HCT116 (cell line): ENCODE data around the gene MLANA. TPM values are rescaled to one million over a fixed set of nuclear protein-coding genes. Genes with fewer than 3 reads are reported as not detected.

Source experiments
- ATAC-seq: fragments of 200-7000 bp; cut with Tn5 transposase; 2 replicates; pipeline ENCODE4 v1.9.1; 2020; ENCODE audit warnings: mild to moderate bottlenecking, moderate library complexity
- BruUV-seq: library from RNA; stranded (reverse); fragments of 400-500 nt; replicated peaks from 2 replicates; lab custom pipeline; 2021; lab: Mats Ljungman, UMichigan
- CTCF ChIA-PET: fragments of 300-600 bp; sonication (Branson Sonifier 250); formaldehyde crosslinking; loops from one replicate; lab custom pipeline; 2021; ENCODE audit warnings: antibody characterized with exemption; lab: Charles Lee
- POLR2A ChIA-PET: fragments of 300-600, 350-600 bp; sonication (Branson Sonifier 250); formaldehyde crosslinking; loops from one replicate; lab custom pipeline; 2021; ENCODE audit warnings: antibody characterized with exemption; lab: Charles Lee
- RAD21 ChIA-PET, 2 experiments: fragments of 300-600 bp; sonication (Branson Sonifier 250); formaldehyde crosslinking; loops; one replicate each; lab custom pipeline; 2023; ENCODE audit warnings: low total read pairs in 2 of 2; ENCODE audit not compliant: uncharacterized antibody in 2 of 2, unreplicated experiment in 2 of 2, low non-redundant PET in 1 of 2; lab: Charles Lee
- DNase-seq: peaks from one replicate; pipeline ENCODE4 v3.0.0-alpha.2; 2010; ENCODE audit warnings: low read depth, low spot score
- H2AFZ ChIP-seq: fragments of 200-600 bp; shearing (Covaris generic), sonication (generic); 2 replicates; pipeline ENCODE4 v1.6.1; 2017; ENCODE audit warnings: low read depth, mixed run types, mixed read lengths, antibody characterized with exemption, low read length; ENCODE audit not compliant: poor library complexity, severe bottlenecking
- H3K27ac ChIP-seq: 2 replicates; pipeline ENCODE4 v1.5.1; 2012; ENCODE audit warnings: low read depth, low read length
- H3K27me3 ChIP-seq: fragments of 200-600 bp; sonication (generic); 2 replicates; pipeline ENCODE4 v1.6.1; 2016; ENCODE audit warnings: mixed run types, low read length, mixed read lengths; ENCODE audit not compliant: insufficient read depth
- H3K36me3 ChIP-seq, 2 experiments: fragments of 200-500 bp in 1 of 2; fragments of 200-600 bp in 1 of 2; sonication (Bioruptor generic) in 1 of 2; sonication (generic) in 1 of 2; 2 replicates each; pipeline versions ENCODE4 v1.5.1 to v1.6.1; 2014 to 2016; ENCODE audit warnings: low read length in 2 of 2, inconsistent platforms in 1 of 2, mixed read lengths in 1 of 2, mixed run types in 1 of 2; ENCODE audit not compliant: insufficient read depth in 2 of 2, control insufficient read depth in 1 of 2
- H3K4me1 ChIP-seq, 2 experiments: fragments of 200-600 bp in 1 of 2; sonication (generic) in 1 of 2; 2 replicates each; pipeline versions ENCODE4 v1.5.1 to v1.6.1; 2012 to 2017; ENCODE audit warnings: low read length in 2 of 2, inconsistent platforms in 1 of 2, mild to moderate bottlenecking in 1 of 2, mixed read lengths in 1 of 2, mixed run types in 1 of 2, moderate library complexity in 1 of 2; ENCODE audit not compliant: insufficient read depth in 2 of 2, control insufficient read depth in 1 of 2
- H3K4me2 ChIP-seq: fragments of 200-600 bp; sonication (generic); 2 replicates; pipeline ENCODE4 v1.6.1; 2017; ENCODE audit warnings: mixed run types, low read length, mixed read lengths
- H3K4me3 ChIP-seq, 2 experiments: fragments of 200-600 bp in 1 of 2; sonication (generic) in 1 of 2; replicated peaks in 1 of 2; 2 replicates each; pipeline ENCODE4 v1.5.1; 2011 to 2016; ENCODE audit warnings: low read length in 2 of 2, control low read depth in 1 of 2, low read depth in 1 of 2, mild to moderate bottlenecking in 1 of 2, mixed read lengths in 1 of 2, mixed run types in 1 of 2
- H3K79me2 ChIP-seq: fragments of 200-600 bp; sonication (generic); 2 replicates; pipeline ENCODE4 v1.6.1; 2017; ENCODE audit warnings: mild to moderate bottlenecking, mixed run types, low read length, moderate library complexity, mixed read lengths; ENCODE audit not compliant: insufficient read depth
- H3K9ac ChIP-seq: fragments of 200-600 bp; sonication (generic); 2 replicates; pipeline ENCODE4 v1.6.1; 2016; ENCODE audit warnings: low read length, mixed read lengths
- H3K9me2 ChIP-seq: fragments of 200-600 bp; sonication (generic), shearing (Covaris generic); 2 replicates; pipeline ENCODE4 v1.6.1; 2017; ENCODE audit warnings: mixed run types, mild to moderate bottlenecking, moderate library complexity; ENCODE audit not compliant: insufficient read depth
- H3K9me3 ChIP-seq, 2 experiments: fragments of 200-500 bp in 1 of 2; fragments of 200-600 bp in 1 of 2; sonication (Bioruptor generic) in 1 of 2; sonication (generic) in 1 of 2; 2 replicates each; pipeline ENCODE4 v1.6.1; 2014 to 2017; ENCODE audit warnings: low read length in 2 of 2, mixed read lengths in 2 of 2, inconsistent platforms in 1 of 2, low read depth in 1 of 2, mild to moderate bottlenecking in 1 of 2, mixed run types in 1 of 2, moderate library complexity in 1 of 2; ENCODE audit not compliant: control insufficient read depth in 1 of 2, insufficient read depth in 1 of 2
- H4K20me1 ChIP-seq: fragments of 200-600 bp; sonication (generic), shearing (Covaris generic); 2 replicates; pipeline ENCODE4 v1.6.1; 2017; ENCODE audit warnings: mixed run types, mild to moderate bottlenecking, moderate library complexity; ENCODE audit not compliant: insufficient read depth
- ATF3 ChIP-seq: IDR thresholded peaks from 2 replicates; pipeline ENCODE4 v1.6.1; 2012
- CBX3 ChIP-seq: IDR thresholded peaks from 2 replicates; pipeline ENCODE4 v1.6.1; 2012; ENCODE audit warnings: low read depth
- EGR1 ChIP-seq: IDR thresholded peaks from 2 replicates; pipeline ENCODE4 v1.6.1; 2012; ENCODE audit warnings: low read depth
- ELF1 ChIP-seq: IDR thresholded peaks from 2 replicates; pipeline ENCODE4 v1.6.1; 2012; ENCODE audit warnings: low read depth, borderline replicate concordance
- EZH2 ChIP-seq: fragments of 200-600 bp; sonication (generic); IDR thresholded peaks from 2 replicates; pipeline ENCODE4 v1.6.1; 2017; ENCODE audit warnings: antibody characterized with exemption, mixed run types
- FOSL1 ChIP-seq: IDR thresholded peaks from 2 replicates; pipeline ENCODE4 v1.6.1; 2012; ENCODE audit warnings: low read depth
- JUND ChIP-seq: IDR thresholded peaks from 2 replicates; pipeline ENCODE4 v1.6.1; 2012
- MAX ChIP-seq: IDR thresholded peaks from 2 replicates; pipeline ENCODE4 v1.6.1; 2012
- POLR2AphosphoS5 ChIP-seq: IDR thresholded peaks from 2 replicates; pipeline ENCODE4 v1.6.1; 2011; ENCODE audit warnings: mild to moderate bottlenecking, low read depth, low read length, moderate library complexity
- RAD21 ChIP-seq: IDR thresholded peaks from 2 replicates; pipeline ENCODE4 v1.6.1; 2012; ENCODE audit warnings: low read depth, mild to moderate bottlenecking
- SIN3A ChIP-seq: IDR thresholded peaks from 2 replicates; pipeline ENCODE4 v1.6.1; 2012; ENCODE audit warnings: low read depth
- ZFX ChIP-seq: fragments of 450-650 bp; IDR thresholded peaks from 2 replicates; pipeline ENCODE4 v1.6.1; 2017
- ZNF274 ChIP-seq: fragments of 200-500 bp; sonication (Bioruptor generic); IDR thresholded peaks from 2 replicates; pipeline ENCODE4 v1.6.1; 2014; ENCODE audit warnings: mild to moderate bottlenecking, low read depth, low read length, inconsistent platforms
- intact Hi-C: fragments of 100-400 bp; cut with micrococcal nuclease; formaldehyde crosslinking; loops from 2 replicates; pipeline ENCODE4 v1.10.0; 2022
- total RNA-seq: library from RNA; stranded (reverse); gene quantifications from one replicate; pipeline ENCODE4 v1.2.1, GENCODE V29; 2021; ENCODE audit not compliant: unreplicated experiment

Gene MLANA
- total RNA-seq, 1 experiment from 2014 or later, result not detected

DNA sequence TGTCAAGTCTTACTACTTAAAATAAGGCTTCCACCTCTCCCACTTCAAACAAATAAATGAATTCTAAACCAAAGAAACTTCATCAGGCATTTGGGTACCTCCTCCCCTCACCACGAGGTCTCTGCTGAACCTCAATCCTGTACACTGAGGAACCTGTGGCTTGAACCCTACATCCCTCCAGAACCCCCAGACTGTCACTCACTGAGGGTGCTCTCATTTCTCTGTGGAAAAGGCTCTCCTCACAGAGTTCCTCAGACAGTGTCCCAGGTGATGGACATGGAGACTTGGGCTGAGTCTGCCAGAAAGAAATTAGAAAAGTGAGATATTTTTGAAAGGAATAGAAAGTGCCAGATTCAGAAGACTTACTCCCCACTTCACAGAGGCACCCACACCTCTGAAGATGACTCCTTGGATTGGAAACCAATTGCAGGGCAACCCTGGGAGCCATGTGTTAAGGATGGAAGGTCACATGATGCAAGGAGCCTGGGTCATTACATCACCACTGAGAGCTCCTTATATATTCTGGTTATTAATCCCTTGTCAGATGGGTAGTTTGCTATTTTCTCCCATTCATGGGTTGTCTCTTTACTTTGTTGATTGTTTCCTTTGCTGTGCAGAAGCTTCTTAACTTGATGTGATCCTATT is 19.8 kb downstream of the MLANA start:
- POLR2A ChIA-PET, result no interaction called here

GRCh38 chr9:5915438-5915837 is 24.7 kb downstream of the MLANA start:
- no peak overlapping the region for H3K4me3 ChIP-seq
- no peaks in the 10 kb centered on the region for H3K79me2 ChIP-seq
- no peaks in the 10 kb centered on the region for H3K27me3 ChIP-seq
- no TSS peak for BruUV-seq
- intact Hi-C loops, result no loop called here
- H4K20me1 ChIP-seq, result no peaks in the 10 kb centered on the region
- RAD21 ChIA-PET, result no interaction called here
- CTCF ChIA-PET, result no interaction called here
- TF ChIP-seq RAD21 (no peak), JUND (no peak), ZFX (no peak)
- DNase-seq (no peak), ATAC-seq (no peak)
- H3K9me2 ChIP-seq, result no peaks in the 10 kb centered on the region
- POLR2A ChIA-PET, result no interaction called here
- no peaks in the 10 kb centered on the region for H3K36me3 ChIP-seq
- no peak overlapping the region for H3K4me2 ChIP-seq
- no peak overlapping the region for H2AFZ ChIP-seq
- H3K4me1 ChIP-seq, result no peaks in the 10 kb centered on the region
- no peak overlapping the region for H3K9ac ChIP-seq
- H3K9me3 ChIP-seq, result no peaks in the 10 kb centered on the region
- no peak overlapping the region for H3K27ac ChIP-seq

More for the DNA sequence above, 19.8 kb downstream of the MLANA start:
- Histone ChIP-seq H2AFZ (no peak overlapping the region), H3K9me3 (no peaks in the 10 kb centered on the region), H3K9ac (no peak overlapping the region), H3K79me2 (no peaks in the 10 kb centered on the region), H3K4me1 (no peaks in the 10 kb centered on the region), H3K27me3 (no peaks in the 10 kb centered on the region), H3K4me3 (no peak overlapping the region), H3K27ac (no peak overlapping the region), H3K4me2 (no peak overlapping the region), H3K9me2 (no peaks in the 10 kb centered on the region), H4K20me1 (no peaks in the 10 kb centered on the region), H3K36me3 (no peaks in the 10 kb centered on the region)
- ATAC-seq, result no peak
- no peak for DNase-seq
- intact Hi-C loops, result no loop called here
- ChIA-PET CTCF (no interaction called here), RAD21 (no interaction called here)
- no peak for TF ChIP-seq ZFX
- TF ChIP-seq SIN3A, result no peak
- no peak for TF ChIP-seq ZNF274
- no peak for TF ChIP-seq ELF1
- no peak for TF ChIP-seq EGR1
- TF ChIP-seq POLR2AphosphoS5, result no peak
- TF ChIP-seq EZH2, result no peak
- TF ChIP-seq MAX, result no peak
- no peak for TF ChIP-seq FOSL1
- TF ChIP-seq JUND, result no peak
- TF ChIP-seq CBX3, result no peak
- no peak for TF ChIP-seq ATF3
- BruUV-seq, result no TSS peak
